Endometrium (tissue), 2 donors: ENCODE results near the gene KRT33B.

Experiments used
- FAIRE-seq: peaks from 2 replicates; lab custom pipeline; 2012; peaks lifted over from hg19 to GRCh38; lab: Jason Lieb, UNC
- donor health status: control.
- donor health status: control.

The KRT33B gene

GRCh38 chr17:41345992-41346391 is 23.6 kb downstream of the KRT33B start:
- FAIRE-seq: no peak

DNA sequence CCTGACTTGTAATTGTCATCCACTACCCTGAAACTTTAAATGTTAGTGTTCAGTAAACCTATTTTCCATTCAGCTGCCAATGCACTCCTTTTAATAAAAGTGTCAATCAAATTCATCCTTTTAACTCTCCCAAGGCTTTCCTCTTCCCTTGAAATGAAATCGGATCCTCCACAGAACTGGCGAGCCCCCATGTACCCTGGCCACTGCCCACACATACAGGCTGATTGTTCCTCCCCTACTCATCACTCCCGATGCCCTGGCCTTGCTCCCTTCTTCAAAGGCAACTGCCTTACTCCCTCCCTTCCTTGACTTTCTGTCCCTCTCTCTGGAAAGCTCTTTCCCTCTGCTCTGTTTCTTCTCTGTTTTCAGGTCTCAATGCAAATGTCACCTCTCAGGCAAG is 26.6 kb downstream of the KRT33B start:
- no peak for FAIRE-seq

GRCh38 chr17:41340934-41341861 is 28.4 kb downstream of the KRT33B start:
- no peak for FAIRE-seq

DNA sequence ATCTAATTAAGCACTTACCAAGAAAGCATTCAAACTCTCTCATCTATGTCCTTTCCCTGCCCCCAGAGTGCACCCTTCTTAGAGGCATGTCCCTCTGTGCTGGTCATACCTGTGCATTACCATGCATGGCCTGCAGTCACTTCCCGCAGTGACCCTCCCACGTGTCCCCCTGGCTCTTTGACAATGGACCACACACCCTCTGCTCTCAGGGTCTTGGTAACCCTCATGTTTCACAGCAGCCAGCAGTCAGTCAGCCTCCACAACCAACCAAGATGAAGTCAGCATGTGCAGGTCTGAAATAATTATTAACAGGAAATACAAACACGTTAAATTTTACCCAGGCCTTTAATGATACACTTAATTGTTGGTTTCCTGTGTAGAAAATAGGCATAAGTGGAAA is 29.1 kb downstream of the KRT33B start:
- no peak for FAIRE-seq

- no peak for FAIRE-seq
Measured at GRCh38 chr17:41339571-41340172, 29.9 kb downstream of the KRT33B start.

DNA sequence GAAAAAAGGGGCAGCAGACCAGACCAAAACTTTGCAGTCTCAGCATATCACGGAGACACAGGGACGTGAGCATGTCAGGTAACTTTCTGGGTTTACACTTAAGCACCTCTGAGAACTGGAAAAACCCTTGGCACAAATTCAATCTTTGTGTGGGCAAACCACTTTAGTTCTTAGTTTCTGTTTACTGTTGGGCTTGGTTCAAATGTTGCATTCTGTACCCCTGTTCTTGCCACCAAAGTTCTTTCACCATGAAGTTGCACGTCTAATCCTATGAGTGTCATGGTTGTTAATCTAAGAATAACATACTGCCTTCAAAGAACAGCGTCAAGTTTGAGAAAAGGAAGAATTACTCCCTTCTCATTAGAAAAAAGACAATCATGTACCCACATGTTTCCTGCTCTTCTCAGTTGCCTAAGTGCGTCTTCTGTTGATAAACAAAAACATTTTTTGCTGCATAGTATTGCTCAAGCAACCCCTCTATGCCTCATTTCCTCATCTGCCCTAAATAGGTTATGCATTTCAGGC is 30.6 kb downstream of the KRT33B start:
- FAIRE-seq: peak; percentile 50

DNA sequence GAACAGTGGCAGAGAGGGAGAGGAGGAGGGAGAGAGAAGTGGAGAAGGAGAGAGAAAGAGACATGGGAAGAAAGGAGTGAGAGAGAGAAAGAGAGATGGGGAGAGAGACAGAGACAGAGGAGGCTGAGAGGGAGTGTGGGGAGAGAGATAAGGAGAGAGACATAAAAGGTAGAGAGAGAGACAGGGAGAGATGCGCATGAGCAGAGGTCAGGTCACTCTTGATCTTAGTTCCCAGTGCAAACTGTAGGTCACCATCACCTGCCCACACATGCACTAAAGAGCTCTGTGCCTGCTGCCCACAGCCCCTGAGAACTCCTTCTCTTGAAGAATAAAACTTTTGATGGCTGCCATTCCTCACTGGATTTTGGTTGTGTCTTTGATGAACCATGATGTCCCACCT is 33.9 kb downstream of the KRT33B start:
- FAIRE-seq: no peak

DNA sequence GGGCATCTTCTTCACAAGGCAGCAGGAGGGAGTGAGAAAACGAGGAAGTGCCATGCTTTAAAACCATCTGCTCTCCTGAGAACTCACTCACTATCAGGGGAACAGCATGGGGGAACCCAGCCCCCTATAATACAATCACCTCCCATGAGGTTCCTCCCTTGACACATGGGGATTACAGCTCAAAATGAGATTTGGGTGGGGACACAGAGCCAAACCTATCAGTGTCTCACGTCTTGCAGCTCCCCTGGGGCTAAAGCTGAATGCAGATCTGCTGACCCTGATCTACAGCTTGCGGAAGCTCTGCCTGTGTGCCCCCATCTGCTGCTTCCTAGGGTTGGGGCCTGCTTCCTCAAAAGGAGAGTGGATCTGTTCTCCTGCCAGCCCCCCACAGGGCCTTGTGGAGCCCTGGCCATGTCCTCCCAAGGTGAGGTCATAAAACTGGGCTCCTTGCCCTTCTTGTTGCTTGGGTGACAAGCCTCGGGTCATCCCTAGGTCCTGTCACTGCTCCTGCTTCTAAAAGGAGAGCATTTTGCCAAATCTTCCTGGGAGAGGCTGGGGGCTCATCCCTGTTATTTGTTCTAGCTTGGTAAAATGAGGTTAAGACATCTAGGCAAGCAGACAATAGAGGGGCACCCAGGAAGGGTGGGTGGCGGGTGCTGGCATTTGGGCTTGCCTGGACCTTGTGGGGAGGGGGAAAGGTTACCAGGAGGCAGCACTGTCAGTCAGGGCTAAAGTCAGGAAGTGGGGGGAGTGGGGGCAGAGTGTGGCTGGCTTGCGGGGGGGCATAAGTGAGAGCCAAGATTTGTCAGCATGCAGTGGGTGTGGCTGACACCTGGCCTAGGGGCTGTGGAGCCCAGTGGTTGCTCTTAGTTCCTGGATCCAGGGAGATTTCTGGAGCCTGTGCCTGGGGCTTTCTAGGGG is 35.0 kb downstream of the KRT33B start:
- FAIRE-seq: no peak

- FAIRE-seq: no peak
Measured at GRCh38 chr17:41333836-41334235, 35.8 kb downstream of the KRT33B start.

DNA sequence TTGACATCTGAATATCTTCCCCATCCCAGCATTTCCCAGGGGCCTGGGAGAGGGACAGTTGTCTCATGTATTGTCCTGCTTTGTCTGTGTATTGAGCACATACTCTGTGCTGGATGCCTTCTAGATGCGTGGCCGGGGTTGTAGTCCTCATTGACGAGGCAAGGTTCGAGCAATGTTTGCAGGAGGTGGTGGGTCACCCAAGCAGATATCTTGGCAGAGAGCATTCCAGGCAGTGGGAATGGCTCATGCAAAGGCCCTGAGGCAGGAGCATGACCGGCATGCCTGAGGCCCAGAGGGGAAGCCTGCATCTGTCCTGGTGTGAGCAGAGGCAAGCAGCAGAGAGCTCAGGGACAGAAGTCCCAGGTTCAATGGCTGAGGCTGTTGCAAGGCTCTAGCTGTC is 36.5 kb downstream of the KRT33B start:
- FAIRE-seq: no peak

GRCh38 chr17:41332239-41332638 is 37.4 kb downstream of the KRT33B start:
- no peak for FAIRE-seq

DNA sequence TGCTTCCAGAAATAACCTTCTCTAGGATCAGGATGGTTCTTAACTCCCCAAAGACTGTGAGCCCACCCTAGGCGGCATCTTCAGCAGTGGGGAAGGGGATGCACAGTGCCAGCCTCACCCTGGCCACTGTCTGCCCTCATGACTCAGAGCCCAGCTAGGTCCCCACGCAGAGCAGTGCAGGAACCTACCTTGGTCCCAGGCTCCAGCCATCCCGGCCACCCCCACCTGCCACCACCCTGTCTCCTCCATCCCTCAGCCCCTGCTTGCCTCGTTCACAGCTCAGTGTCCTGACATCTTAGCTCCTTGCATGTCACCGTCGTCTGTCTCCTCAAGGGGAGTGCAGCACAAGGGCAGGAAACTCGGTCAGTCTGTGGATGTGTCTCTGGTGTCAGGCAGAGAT is 38.0 kb downstream of the KRT33B start:
- FAIRE-seq: no peak

DNA sequence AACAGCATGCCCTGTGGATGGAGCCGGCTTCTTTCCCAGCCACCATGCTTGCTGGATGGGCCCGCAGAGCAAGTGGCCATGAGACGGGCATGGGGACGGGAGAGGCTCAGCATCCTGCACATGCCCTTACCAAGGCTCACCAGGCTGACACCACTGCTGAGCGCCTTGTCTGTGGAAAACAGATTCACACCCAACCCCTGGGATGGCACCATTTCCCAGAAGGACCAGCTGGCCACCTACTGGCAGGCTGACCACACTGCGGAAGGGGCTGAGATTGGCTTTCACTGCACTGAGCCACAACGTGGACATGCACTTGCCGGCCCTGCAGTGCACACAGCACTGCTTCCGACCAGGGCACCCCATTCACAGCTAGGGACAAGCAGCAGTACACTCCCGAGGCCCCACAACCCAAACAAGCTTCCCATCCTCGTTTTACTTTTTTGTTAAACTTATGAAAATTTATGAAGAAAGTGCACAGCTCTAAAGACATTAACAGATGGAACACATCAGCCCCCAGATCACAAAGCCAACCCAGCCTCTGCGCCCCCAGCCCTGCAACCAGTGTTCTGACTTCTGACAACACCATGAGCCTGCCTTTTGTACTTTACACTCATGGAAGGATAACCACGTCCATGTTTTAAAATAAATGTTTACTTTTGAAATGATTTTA is 40.2 kb downstream of the KRT33B start:
- no peak for FAIRE-seq

GRCh38 chr17:41328207-41328606 is 41.4 kb downstream of the KRT33B start:
- no peak for FAIRE-seq

- FAIRE-seq: no peak
Measured at GRCh38 chr17:41327411-41328120, 42.0 kb downstream of the KRT33B start.

DNA sequence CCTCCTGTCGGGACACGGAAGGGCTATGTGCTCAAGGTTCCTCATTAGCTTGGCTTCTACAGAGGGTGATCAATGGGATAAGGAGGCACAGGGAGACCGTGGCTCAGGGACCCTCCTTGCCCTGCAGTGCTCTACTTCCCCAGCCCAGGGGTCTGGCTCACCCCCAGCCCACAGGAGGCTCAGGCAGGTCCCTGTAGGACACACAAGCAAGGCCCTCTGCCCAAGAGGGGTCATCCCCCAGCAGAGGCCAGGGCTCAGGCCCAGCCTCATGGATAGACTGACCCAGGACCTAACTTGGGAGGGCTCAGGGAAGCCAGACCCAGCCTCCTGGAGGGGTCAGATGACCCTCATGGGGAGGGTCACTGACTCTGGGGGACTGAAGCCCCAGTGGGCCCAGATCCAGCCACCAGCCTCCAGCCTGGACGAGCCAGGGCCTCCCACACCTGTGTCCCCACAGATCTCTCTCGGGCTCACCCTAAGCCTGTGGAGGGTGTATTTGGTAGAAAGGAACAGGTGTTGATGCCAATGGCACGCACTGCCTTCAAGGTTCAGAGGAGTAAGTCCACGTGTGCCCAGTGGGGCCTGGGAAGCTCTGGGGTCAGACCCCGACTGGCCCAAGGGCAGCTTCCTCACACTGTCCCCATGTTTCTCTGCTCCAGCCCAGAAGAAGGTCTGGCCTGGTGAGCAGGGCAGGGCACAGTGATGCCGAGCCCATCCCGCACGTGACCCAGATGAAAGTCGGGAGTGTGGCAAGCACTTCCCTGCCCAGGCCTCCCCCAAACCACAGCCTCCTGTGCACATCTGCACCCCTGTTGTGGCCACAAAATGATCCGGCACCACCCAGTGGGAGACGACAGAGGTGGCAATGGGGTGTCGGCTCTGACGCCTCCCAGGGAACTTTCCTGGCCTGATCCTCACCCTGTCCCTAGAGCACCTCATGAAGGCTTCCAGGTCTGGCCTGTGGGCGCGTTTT is 43.2 kb downstream of the KRT33B start:
- FAIRE-seq: no peak

- no peak for FAIRE-seq
Measured at GRCh38 chr17:41325611-41326010, 44.0 kb downstream of the KRT33B start.

DNA sequence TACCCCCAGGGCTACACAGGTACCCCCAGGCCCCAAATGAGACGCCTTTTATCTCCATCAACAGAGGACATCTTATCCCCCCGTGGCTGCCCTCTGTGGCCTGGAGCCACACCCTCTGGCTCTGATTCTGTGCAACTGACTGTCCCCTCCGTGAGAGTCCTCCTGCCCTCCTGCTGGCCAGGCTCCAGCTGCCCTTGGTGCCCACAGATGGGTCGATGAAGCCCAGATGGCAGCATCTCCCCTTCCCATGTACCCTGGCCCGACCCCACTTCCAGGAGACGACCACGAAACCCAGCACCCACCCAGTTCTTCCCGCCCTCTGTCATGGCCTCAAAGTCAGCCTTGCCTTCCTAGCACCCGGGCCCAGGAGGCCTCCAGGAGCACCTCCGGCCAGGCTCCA is 44.5 kb downstream of the KRT33B start:
- FAIRE-seq: no peak

GRCh38 chr17:41324180-41325075 is 45.2 kb downstream of the KRT33B start:
- FAIRE-seq: no peak
